HL-60 (cell line): ENCODE measurements around the gene CACNA1G.

Experiments
- DNase-seq, 2 experiments: peaks; one replicate each; pipeline ENCODE4 v3.0.0-alpha.2; 2010 to 2020; ENCODE audit warnings: low read depth in 1 of 2, low spot score in 1 of 2
- H3K27ac ChIP-seq: fragments of 250-450 bp; sonication (Bioruptor Pico); replicated peaks from 2 replicates; pipeline ENCODE4 v1.5.1; 2020; ENCODE audit warnings: mild to moderate bottlenecking, moderate library complexity
- H3K27me3 ChIP-seq: fragments of 250-450 bp; sonication (Bioruptor Pico); 2 replicates; pipeline ENCODE4 v1.5.1; 2021; ENCODE audit warnings: mild to moderate bottlenecking, moderate library complexity; ENCODE audit not compliant: insufficient read depth, poor library complexity, severe bottlenecking
- H3K4me3 ChIP-seq: replicated peaks from 2 replicates; pipeline ENCODE4 v1.5.1; 2011; ENCODE audit warnings: mild to moderate bottlenecking, control low read depth, low read length; ENCODE audit not compliant: insufficient read depth
- GABPA ChIP-seq: IDR thresholded peaks from 2 replicates; pipeline ENCODE4 v1.6.1; 2012; ENCODE audit warnings: low read depth
- POLR2AphosphoS5 ChIP-seq: IDR thresholded peaks from 2 replicates; pipeline ENCODE4 v1.6.1; 2012; ENCODE audit warnings: low read depth
- SPI1 ChIP-seq: IDR thresholded peaks from 2 replicates; pipeline ENCODE4 v1.6.1; 2012; ENCODE audit warnings: low read depth, mild to moderate bottlenecking, borderline replicate concordance
- TF ChIP-seq, protein P1 (sequence below): IDR thresholded peaks from one replicate; pipeline ENCODE4 v1.5.1; 2011; ENCODE audit warnings: low read length, control low read depth, inconsistent platforms; ENCODE audit not compliant: insufficient read depth
- TF ChIP-seq, protein P2 (sequence below): IDR thresholded peaks from 2 replicates; pipeline ENCODE4 v1.6.1; 2012; ENCODE audit warnings: low read depth; ENCODE audit not compliant: insufficient replicate concordance

Gene CACNA1G

DNA sequence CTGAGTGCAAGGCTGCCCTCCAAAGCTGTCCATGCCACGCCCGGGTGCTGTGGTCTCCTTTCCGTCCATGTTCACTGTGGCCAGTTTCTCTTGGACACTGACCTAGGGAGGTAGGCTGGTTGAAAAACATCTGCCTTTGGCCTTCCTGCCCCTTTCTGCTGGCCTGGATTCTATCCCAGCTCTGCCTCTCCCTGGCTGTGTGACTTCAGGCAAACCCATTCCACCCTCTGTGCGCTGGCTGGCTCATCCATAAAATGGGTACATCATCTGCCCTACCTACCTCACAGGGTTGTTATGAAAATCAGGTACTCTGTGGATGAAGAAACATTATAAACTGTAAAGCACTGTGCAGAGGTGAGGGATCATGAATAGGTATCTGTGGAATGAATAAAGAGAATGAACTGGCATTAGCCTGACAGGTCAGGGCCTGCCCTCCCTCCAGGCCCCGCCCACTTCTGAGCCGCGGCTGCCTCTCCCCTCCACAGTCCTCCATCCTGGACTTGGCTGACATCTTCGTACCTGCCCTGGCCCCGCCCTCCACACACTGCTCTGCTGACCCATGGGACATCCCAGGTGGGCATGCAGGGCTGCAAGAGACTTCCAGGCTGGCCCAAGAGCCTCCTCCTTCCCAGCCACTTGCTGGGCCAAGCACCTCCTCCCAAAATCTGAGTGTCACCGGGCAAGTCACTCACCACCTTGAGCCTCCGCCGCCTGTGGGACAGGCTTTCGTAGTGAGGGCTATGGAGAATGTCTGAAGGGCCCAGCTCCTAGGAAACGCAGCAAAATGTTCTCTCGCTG lies 20.6 kb upstream of the CACNA1G start:
- Histone ChIP-seq H3K27ac (no peak overlapping the region), H3K4me3 (no peak overlapping the region), H3K27me3 (peaks cover 2% of the 10 kb centered on the region)
- DNase-seq, result no peak
- TF ChIP-seq, protein P1, sequence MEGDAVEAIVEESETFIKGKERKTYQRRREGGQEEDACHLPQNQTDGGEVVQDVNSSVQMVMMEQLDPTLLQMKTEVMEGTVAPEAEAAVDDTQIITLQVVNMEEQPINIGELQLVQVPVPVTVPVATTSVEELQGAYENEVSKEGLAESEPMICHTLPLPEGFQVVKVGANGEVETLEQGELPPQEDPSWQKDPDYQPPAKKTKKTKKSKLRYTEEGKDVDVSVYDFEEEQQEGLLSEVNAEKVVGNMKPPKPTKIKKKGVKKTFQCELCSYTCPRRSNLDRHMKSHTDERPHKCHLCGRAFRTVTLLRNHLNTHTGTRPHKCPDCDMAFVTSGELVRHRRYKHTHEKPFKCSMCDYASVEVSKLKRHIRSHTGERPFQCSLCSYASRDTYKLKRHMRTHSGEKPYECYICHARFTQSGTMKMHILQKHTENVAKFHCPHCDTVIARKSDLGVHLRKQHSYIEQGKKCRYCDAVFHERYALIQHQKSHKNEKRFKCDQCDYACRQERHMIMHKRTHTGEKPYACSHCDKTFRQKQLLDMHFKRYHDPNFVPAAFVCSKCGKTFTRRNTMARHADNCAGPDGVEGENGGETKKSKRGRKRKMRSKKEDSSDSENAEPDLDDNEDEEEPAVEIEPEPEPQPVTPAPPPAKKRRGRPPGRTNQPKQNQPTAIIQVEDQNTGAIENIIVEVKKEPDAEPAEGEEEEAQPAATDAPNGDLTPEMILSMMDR, result no peak

DNA sequence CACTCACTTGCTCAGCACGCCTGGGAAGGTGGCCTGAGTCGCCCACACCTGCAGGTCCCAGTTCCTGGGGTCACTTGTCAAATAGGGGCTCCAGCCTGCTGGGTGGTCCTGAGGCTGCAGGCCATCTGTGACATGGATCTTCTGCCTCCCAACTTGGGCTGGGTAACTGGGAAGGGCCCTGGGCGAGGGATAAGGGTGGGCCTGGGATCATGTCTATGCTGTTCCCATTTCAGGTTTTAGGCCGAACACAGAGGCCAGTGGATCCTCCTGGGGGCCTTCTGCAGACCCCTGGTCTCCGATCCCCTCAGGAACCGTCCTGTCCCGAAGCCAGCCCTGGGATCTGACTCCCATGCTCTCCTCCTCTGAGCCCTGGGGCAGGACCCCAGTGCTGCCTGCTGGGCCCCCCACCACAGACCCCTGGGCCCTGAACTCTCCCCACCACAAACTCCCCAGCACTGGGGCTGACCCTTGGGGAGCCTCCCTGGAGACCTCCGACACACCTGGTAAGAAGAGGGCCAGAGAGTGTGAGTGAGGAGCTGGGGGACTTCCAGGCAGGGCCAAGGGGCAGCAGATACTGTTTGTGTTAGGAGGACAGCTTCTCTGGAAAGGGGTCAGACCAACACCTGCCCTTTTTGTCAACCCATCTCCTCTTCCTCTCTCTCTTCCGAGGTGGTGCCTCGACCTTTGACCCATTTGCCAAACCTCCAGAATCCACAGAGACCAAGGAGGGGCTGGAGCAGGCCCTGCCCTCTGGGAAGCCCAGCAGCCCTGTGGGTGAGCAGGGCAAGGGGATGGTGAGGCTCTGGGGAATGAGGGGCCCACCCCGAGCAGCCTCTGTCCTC lies 19.7 kb upstream of the CACNA1G start:
- Histone ChIP-seq H3K27ac (no peak overlapping the region), H3K27me3 (peaks cover 3% of the 10 kb centered on the region), H3K4me3 (no peak overlapping the region)
- TF ChIP-seq, protein P2, sequence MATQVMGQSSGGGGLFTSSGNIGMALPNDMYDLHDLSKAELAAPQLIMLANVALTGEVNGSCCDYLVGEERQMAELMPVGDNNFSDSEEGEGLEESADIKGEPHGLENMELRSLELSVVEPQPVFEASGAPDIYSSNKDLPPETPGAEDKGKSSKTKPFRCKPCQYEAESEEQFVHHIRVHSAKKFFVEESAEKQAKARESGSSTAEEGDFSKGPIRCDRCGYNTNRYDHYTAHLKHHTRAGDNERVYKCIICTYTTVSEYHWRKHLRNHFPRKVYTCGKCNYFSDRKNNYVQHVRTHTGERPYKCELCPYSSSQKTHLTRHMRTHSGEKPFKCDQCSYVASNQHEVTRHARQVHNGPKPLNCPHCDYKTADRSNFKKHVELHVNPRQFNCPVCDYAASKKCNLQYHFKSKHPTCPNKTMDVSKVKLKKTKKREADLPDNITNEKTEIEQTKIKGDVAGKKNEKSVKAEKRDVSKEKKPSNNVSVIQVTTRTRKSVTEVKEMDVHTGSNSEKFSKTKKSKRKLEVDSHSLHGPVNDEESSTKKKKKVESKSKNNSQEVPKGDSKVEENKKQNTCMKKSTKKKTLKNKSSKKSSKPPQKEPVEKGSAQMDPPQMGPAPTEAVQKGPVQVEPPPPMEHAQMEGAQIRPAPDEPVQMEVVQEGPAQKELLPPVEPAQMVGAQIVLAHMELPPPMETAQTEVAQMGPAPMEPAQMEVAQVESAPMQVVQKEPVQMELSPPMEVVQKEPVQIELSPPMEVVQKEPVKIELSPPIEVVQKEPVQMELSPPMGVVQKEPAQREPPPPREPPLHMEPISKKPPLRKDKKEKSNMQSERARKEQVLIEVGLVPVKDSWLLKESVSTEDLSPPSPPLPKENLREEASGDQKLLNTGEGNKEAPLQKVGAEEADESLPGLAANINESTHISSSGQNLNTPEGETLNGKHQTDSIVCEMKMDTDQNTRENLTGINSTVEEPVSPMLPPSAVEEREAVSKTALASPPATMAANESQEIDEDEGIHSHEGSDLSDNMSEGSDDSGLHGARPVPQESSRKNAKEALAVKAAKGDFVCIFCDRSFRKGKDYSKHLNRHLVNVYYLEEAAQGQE, result no peak
- DNase-seq, result no peak

DNA sequence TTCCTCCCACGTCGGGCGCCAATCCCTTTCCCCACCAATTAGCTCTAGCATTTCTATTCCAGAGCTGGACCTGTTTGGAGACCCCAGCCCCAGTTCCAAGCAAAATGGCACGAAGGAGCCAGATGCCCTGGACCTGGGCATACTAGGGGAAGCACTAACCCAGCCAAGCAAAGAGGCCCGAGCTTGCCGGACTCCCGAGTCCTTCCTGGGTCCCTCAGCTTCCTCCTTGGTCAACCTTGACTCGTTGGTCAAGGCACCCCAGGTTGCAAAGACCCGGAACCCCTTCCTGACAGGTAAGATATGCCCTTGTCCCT lies 19.2 kb upstream of the CACNA1G start:
- TF ChIP-seq POLR2AphosphoS5 (no peak), SPI1 (no peak), GABPA (no peak)
- TF ChIP-seq, protein P1, result no peak
- TF ChIP-seq, protein P2, result no peak
- Histone ChIP-seq H3K27me3 (peaks cover 3% of the 10 kb centered on the region), H3K4me3 (peak overlapping the region; percentile 60), H3K27ac (no peak overlapping the region)
- no peak for DNase-seq

DNA sequence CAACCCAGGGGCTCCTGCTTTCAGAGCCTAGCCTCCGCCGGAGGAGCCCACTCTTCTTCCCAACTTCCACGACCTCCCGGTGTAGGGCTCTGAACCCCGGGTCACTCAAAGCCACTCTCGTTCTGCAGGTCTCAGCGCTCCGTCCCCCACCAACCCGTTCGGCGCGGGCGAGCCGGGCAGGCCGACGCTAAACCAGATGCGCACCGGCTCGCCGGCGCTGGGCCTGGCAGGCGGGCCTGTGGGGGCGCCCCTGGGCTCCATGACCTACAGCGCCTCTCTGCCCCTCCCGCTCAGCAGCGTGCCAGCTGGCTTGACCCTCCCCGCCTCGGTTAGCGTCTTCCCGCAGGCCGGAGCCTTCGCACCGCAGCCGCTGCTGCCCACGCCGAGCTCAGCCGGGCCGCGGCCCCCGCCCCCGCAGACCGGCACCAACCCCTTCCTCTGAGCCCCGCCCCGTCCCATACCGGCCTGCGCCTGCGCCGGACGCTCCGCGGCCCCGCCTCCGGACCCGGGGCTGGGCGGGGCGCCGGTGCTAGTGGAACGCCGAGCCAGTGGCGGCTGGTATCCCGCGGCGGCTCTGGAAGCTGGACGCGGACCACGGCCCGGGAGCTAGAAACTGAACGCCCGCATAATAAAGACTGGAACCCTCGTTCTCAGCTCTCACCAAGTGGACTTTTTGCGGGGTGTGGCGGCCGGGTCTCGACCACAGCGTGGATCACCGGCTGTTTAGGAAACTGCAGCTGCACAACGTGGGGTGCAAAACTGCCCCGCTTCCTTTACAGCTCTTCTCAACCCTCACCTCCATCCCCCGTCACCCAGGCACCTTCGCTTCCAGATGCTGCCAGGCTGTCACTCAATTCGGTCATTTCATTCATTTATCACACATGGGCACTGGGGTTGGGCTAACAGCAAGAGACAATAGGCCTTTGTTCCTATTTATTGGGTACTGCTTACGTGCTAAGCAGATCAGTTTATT lies 18.5 kb upstream of the CACNA1G start:
- TF ChIP-seq, protein P1, result peak; percentile 23
- TF ChIP-seq, protein P2, result no peak
- no peak for TF ChIP-seq POLR2AphosphoS5
- TF ChIP-seq SPI1, result no peak

More for the DNA sequence above, 18.5 kb upstream of the CACNA1G start:
- no peak overlapping the region for H3K27ac ChIP-seq
- H3K27me3 ChIP-seq, result peaks cover 3% of the 10 kb centered on the region
- peak overlapping the region; percentile 60 for H3K4me3 ChIP-seq
- DNase-seq, result peak; percentile 65 to 66
